HepG2 (cell line): ENCODE measurements around the gene FNDC3B. TPM values are rescaled to one million over a fixed set of nuclear protein-coding genes. Genes with fewer than 3 reads are reported as not detected.
A peak's percentile ranks its signal among the peaks of the same experiment; 100 is the strongest.

Experiments
- CBX2 ChIP-seq, 2 experiments: fragments of 200-600 bp in 1 of 2; sonication (generic); formaldehyde crosslinking in 1 of 2; IDR thresholded peaks; 2 replicates each; pipeline versions ENCODE4 v1.7.0 to v1.8.1; 2018 to 2022; ENCODE audit warnings: low read depth in 2 of 2, low read length in 1 of 2, mild to moderate bottlenecking in 1 of 2, missing genetic modification reagents in 1 of 2
- FOXJ3 ChIP-seq: sonication (generic); formaldehyde crosslinking; IDR thresholded peaks from 2 replicates; pipeline ENCODE4 v1.4.0; 2020; ENCODE audit warnings: missing genetic modification reagents, mild to moderate bottlenecking, borderline replicate concordance
- HNF4A ChIP-seq: sonication (generic); formaldehyde crosslinking; IDR thresholded peaks from 2 replicates; pipeline ENCODE4 v1.4.0; 2020; ENCODE audit warnings: missing genetic modification reagents
- KDM5B ChIP-seq: sonication (generic); formaldehyde crosslinking; IDR thresholded peaks from 2 replicates; pipeline ENCODE4 v1.4.0; 2020; ENCODE audit warnings: missing genetic modification reagents, mild to moderate bottlenecking, borderline replicate concordance
- LCORL ChIP-seq, 2 experiments: fragments of 450-650 bp in 1 of 2; sonication (generic) in 1 of 2; formaldehyde crosslinking in 1 of 2; IDR thresholded peaks; 2 replicates each; pipeline versions ENCODE4 v1.5.0 to v1.6.1; 2017 to 2020; ENCODE audit warnings: antibody characterized with exemption in 1 of 2, missing genetic modification reagents in 1 of 2
- MBD4 ChIP-seq: IDR thresholded peaks from 2 replicates; pipeline ENCODE4 v1.6.1; 2012; ENCODE audit warnings: low read length, inconsistent platforms, borderline replicate concordance
- NCOA5 ChIP-seq: sonication (generic); formaldehyde crosslinking; IDR thresholded peaks from 2 replicates; pipeline ENCODE4 v1.4.0; 2020; ENCODE audit warnings: missing genetic modification reagents
- PAF1 ChIP-seq: IDR thresholded peaks from 2 replicates; pipeline ENCODE4 v1.6.1; 2016; ENCODE audit warnings: missing genetic modification reagents, missing compliant biosample characterization
- PHF8 ChIP-seq: sonication (generic); formaldehyde crosslinking; IDR thresholded peaks from 2 replicates; pipeline ENCODE4 v1.5.0; 2020; ENCODE audit warnings: missing genetic modification reagents
- REPIN1 ChIP-seq: sonication (generic); formaldehyde crosslinking; IDR thresholded peaks from 2 replicates; pipeline ENCODE4 v1.8.0; 2022; ENCODE audit warnings: missing genetic modification reagents, low read depth, mild to moderate bottlenecking, borderline replicate concordance
- RNF2 ChIP-seq: fragments of 450-650 bp; conservative IDR thresholded peaks from 2 replicates; pipeline ENCODE4 v1.6.1; 2016; ENCODE audit warnings: low read depth
- RXRB ChIP-seq: IDR thresholded peaks from 2 replicates; pipeline ENCODE4 v1.6.1; 2016; ENCODE audit warnings: borderline replicate concordance, missing genetic modification reagents, missing compliant biosample characterization
- TFE3 ChIP-seq: IDR thresholded peaks from 2 replicates; pipeline ENCODE4 v1.6.1; 2016
- TSC22D2 ChIP-seq: sonication (generic); formaldehyde crosslinking; IDR thresholded peaks from 2 replicates; pipeline ENCODE4 v1.5.1; 2020; ENCODE audit warnings: missing genetic modification reagents, mild to moderate bottlenecking, borderline replicate concordance
- ZKSCAN8 ChIP-seq: IDR thresholded peaks from 2 replicates; pipeline ENCODE4 v1.6.1; 2016; ENCODE audit warnings: borderline replicate concordance, missing genetic modification reagents, missing compliant biosample characterization
- ZNF124 ChIP-seq: sonication (generic); formaldehyde crosslinking; IDR thresholded peaks from 2 replicates; pipeline ENCODE4 v1.4.0; 2020; ENCODE audit warnings: missing genetic modification reagents
- ZNF160 ChIP-seq: sonication (generic); formaldehyde crosslinking; IDR thresholded peaks from 2 replicates; pipeline ENCODE4 v1.8.0; 2022; ENCODE audit warnings: mild to moderate bottlenecking, inconsistent platforms, missing genetic modification reagents
- ZNF225 ChIP-seq: sonication (generic); formaldehyde crosslinking; IDR thresholded peaks from 2 replicates; pipeline ENCODE4 v1.4.0; 2020; ENCODE audit warnings: mild to moderate bottlenecking, missing genetic modification reagents
- ZNF737 ChIP-seq: sonication (generic); formaldehyde crosslinking; IDR thresholded peaks from 2 replicates; pipeline ENCODE4 v1.5.0; 2020; ENCODE audit warnings: missing genetic modification reagents, mild to moderate bottlenecking, borderline replicate concordance
- ZNF776 ChIP-seq: sonication (generic); formaldehyde crosslinking; IDR thresholded peaks from 2 replicates; pipeline ENCODE4 v1.4.0; 2020; ENCODE audit warnings: mild to moderate bottlenecking, missing genetic modification reagents
- ZNF784 ChIP-seq: sonication (generic); formaldehyde crosslinking; IDR thresholded peaks from 2 replicates; pipeline ENCODE4 v1.5.1; 2020; ENCODE audit warnings: missing genetic modification reagents, mild to moderate bottlenecking, borderline replicate concordance
- ZNF790 ChIP-seq: sonication (generic); formaldehyde crosslinking; IDR thresholded peaks from 2 replicates; pipeline ENCODE4 v1.8.0; 2022; ENCODE audit warnings: missing genetic modification reagents, mild to moderate bottlenecking, borderline replicate concordance
- ZNF850 ChIP-seq: sonication (generic); formaldehyde crosslinking; conservative IDR thresholded peaks from 2 replicates; pipeline ENCODE4 v1.9.0; 2021; ENCODE audit warnings: mild to moderate bottlenecking, missing genetic modification reagents
- polyA plus RNA-seq, 8 experiments: library from polyadenylated mRNA; depleted of rRNA in 3 of 8; stranded (reverse) in 7 of 8; unstranded in 1 of 8; fragments of >200 nt; fragmentation: Illumina TruSeq in 4 of 8; extraction: Trizol in 4 of 8; gene quantifications; 2 replicates each; pipeline versions ENCODE4 v1.2.1 to v1.2.3, GENCODE V29; 2011 to 2016; ENCODE audit warnings: low read depth in 4 of 8, missing spikeins in 1 of 8, mixed read lengths in 1 of 8; ENCODE audit not compliant: insufficient read depth in 1 of 8
- total RNA-seq, 5 experiments: library from RNA; depleted of rRNA; stranded (reverse); fragments of >200 nt; fragmentation: Illumina TruSeq; extraction: Trizol; gene quantifications; 2 replicates each; pipeline ENCODE4 v1.2.3, GENCODE V29; 2016; ENCODE audit warnings: low read depth in 1 of 5
- TF ChIP-seq, protein P1 (sequence below): sonication (generic); formaldehyde crosslinking; IDR thresholded peaks from 2 replicates; pipeline ENCODE4 v1.4.0; 2020; ENCODE audit warnings: missing genetic modification reagents
- TF ChIP-seq, protein P2 (sequence below): sonication (generic); formaldehyde crosslinking; IDR thresholded peaks from 2 replicates; pipeline ENCODE4 v1.5.0; 2020; ENCODE audit warnings: mild to moderate bottlenecking, missing genetic modification reagents

The FNDC3B gene
- total and polyA plus RNA-seq, 2 of the 13 experiments (the other 11 are each of a cell fraction or from before 2014, with no cell fraction given), result 74.8 to 103 TPM

GRCh38 chr3:172096881-172097420 is 57.6 kb downstream of the FNDC3B start (continued):
- TF ChIP-seq ZNF850 (CRISPR knock-in tag) (no peak), PHF8 (CRISPR knock-in tag) (no peak), TFE3 (CRISPR knock-in tag) (peak; percentile 72), TSC22D2 (CRISPR knock-in tag) (no peak), CBX2 (IDR thresholded peaks at IDR 0.05; ENCODE audit: low read depth, low read length) (no peak), CBX2 (CRISPR knock-in tag; IDR thresholded peaks at IDR 0.05; ENCODE audit: low read depth) (no peak), ZNF737 (CRISPR knock-in tag) (no peak), KDM5B (CRISPR knock-in tag) (no peak), NCOA5 (CRISPR knock-in tag) (no peak), LCORL (IDR thresholded peaks at IDR 0.05) (peak; percentile 80; the same call in 1 of the 2 replicates), LCORL (CRISPR knock-in tag; IDR thresholded peaks at IDR 0.05) (peak; percentile 88), ZNF124 (CRISPR knock-in tag) (no peak), ZNF784 (CRISPR knock-in tag) (no peak), PAF1 (no peak), MBD4 (peak; percentile 84; the same call in 1 of the 2 replicates), ZNF790 (CRISPR knock-in tag) (no peak), ZNF225 (CRISPR knock-in tag) (no peak), RNF2 (no peak), RXRB (CRISPR knock-in tag) (peak; percentile 89), REPIN1 (CRISPR knock-in tag) (0 out of 2 replicates have a peak, but pooled peaks have one; percentile 49), ZNF776 (no peak), ZKSCAN8 (no peak), ZNF160 (CRISPR knock-in tag) (no peak), FOXJ3 (peak; percentile 90), HNF4A (peak; percentile 87)
- TF ChIP-seq, protein P1, sequence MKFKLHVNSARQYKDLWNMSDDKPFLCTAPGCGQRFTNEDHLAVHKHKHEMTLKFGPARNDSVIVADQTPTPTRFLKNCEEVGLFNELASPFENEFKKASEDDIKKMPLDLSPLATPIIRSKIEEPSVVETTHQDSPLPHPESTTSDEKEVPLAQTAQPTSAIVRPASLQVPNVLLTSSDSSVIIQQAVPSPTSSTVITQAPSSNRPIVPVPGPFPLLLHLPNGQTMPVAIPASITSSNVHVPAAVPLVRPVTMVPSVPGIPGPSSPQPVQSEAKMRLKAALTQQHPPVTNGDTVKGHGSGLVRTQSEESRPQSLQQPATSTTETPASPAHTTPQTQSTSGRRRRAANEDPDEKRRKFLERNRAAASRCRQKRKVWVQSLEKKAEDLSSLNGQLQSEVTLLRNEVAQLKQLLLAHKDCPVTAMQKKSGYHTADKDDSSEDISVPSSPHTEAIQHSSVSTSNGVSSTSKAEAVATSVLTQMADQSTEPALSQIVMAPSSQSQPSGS (CRISPR knock-in tag), result 0 out of 2 replicates have a peak, but pooled peaks have one; percentile 54
- TF ChIP-seq, protein P2, sequence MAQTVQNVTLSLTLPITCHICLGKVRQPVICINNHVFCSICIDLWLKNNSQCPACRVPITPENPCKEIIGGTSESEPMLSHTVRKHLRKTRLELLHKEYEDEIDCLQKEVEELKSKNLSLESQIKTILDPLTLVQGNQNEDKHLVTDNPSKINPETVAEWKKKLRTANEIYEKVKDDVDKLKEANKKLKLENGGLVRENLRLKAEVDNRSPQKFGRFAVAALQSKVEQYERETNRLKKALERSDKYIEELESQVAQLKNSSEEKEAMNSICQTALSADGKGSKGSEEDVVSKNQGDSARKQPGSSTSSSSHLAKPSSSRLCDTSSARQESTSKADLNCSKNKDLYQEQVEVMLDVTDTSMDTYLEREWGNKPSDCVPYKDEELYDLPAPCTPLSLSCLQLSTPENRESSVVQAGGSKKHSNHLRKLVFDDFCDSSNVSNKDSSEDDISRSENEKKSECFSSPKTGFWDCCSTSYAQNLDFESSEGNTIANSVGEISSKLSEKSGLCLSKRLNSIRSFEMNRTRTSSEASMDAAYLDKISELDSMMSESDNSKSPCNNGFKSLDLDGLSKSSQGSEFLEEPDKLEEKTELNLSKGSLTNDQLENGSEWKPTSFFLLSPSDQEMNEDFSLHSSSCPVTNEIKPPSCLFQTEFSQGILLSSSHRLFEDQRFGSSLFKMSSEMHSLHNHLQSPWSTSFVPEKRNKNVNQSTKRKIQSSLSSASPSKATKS (CRISPR knock-in tag), result no peak
